Activated B cell treated with CpG ODN at 0.5 μM for 24 hours (primary cell): Measurements from ENCODE around the gene ZIC4. TPM values are rescaled to one million over a fixed set of nuclear protein-coding genes. Genes with fewer than 3 reads are reported as not detected.

Experiments used
- ATAC-seq: fragments of 200-7000 bp; cut with Tn5 transposase; one replicate; pipeline ENCODE4 v1.10.0; 2021; ENCODE audit warnings: low read depth, mild to moderate bottlenecking, moderate library complexity
- CTCF ChIA-PET: fragments of 350-600 bp; sonication (Branson Sonifier 250); formaldehyde crosslinking; loops from one replicate; lab custom pipeline; 2021; ENCODE audit warnings: antibody characterized with exemption; lab: Charles Lee
- POLR2A ChIA-PET: fragments of 350-600 bp; sonication (Branson Sonifier 250); formaldehyde crosslinking; loops from one replicate; lab custom pipeline; 2021; ENCODE audit warnings: antibody characterized with exemption; lab: Charles Lee
- DNase-seq: peaks from one replicate; pipeline ENCODE4 v3.0.0; 2022
- H3K27ac Mint-ChIP-seq: one replicate; pipeline ENCODE4 v1.8.0; 2020; ENCODE audit warnings: mixed read lengths
- H3K27me3 Mint-ChIP-seq: one replicate; pipeline ENCODE4 v1.8.0; 2021; ENCODE audit warnings: mixed read lengths
- H3K36me3 Mint-ChIP-seq: one replicate; pipeline ENCODE4 v1.8.0; 2021; ENCODE audit warnings: low read depth, mixed read lengths
- H3K4me1 Mint-ChIP-seq: one replicate; pipeline ENCODE4 v1.8.0; 2021; ENCODE audit warnings: mixed read lengths
- H3K4me3 Mint-ChIP-seq: one replicate; pipeline ENCODE4 v1.8.0; 2020; ENCODE audit warnings: mild to moderate bottlenecking, mixed read lengths
- H3K9me3 Mint-ChIP-seq: one replicate; pipeline ENCODE4 v1.8.0; 2020; ENCODE audit warnings: mixed read lengths
- CTCF ChIP-seq: fragments of 200-600 bp; IDR thresholded peaks from one replicate; pipeline ENCODE4 v1.8.0; 2022; ENCODE audit warnings: antibody characterized with exemption, mild to moderate bottlenecking
- intact Hi-C: fragments of 100-400 bp; cut with micrococcal nuclease; formaldehyde crosslinking; loops from one replicate; pipeline ENCODE4 v1.15.1; 2024
- total RNA-seq: library from RNA; stranded (reverse); gene quantifications from 2 replicates; pipeline ENCODE4 v1.2.3, GENCODE V29; 2022

Gene ZIC4
- total RNA-seq, 1 donor from 2014 or later = not detected

- no peak overlapping the region for H3K27ac Mint-ChIP-seq
- peaks cover 2% of the 10 kb centered on the region for H3K9me3 Mint-ChIP-seq
- H3K36me3 Mint-ChIP-seq = no peaks in the 10 kb centered on the region
- intact Hi-C loops = no loop called here
- ChIA-PET CTCF (no interaction called here), POLR2A (no interaction called here)
- no peak for TF ChIP-seq CTCF
- no peak for ATAC-seq
- peaks cover 65% of the 10 kb centered on the region for H3K27me3 Mint-ChIP-seq
- H3K4me1 Mint-ChIP-seq = peaks cover 4% of the 10 kb centered on the region
- DNase-seq = no peak
- no peak overlapping the region for H3K4me3 Mint-ChIP-seq
These were observed 1.5 kb downstream of the ZIC4 start for GRCh38 chr3:147404800-147405230.

- CTCF ChIA-PET = no interaction called here
- POLR2A ChIA-PET = no interaction called here
- ATAC-seq (no peak), DNase-seq (no peak)
- intact Hi-C loops = no loop called here
- Mint-ChIP-seq H3K36me3 (no peaks in the 10 kb centered on the region), H3K4me3 (no peak overlapping the region), H3K27ac (no peak overlapping the region), H3K27me3 (peaks cover 66% of the 10 kb centered on the region), H3K4me1 (peaks cover 2% of the 10 kb centered on the region), H3K9me3 (peaks cover 2% of the 10 kb centered on the region)
- no peak for TF ChIP-seq CTCF
These were observed 2.1 kb downstream of the ZIC4 start for GRCh38 chr3:147404000-147404799.

GRCh38 chr3:147403511-147403910 is 2.8 kb downstream of the ZIC4 start:
- CTCF ChIA-PET = no interaction called here
- Mint-ChIP-seq H3K27me3 (peaks cover 66% of the 10 kb centered on the region), H3K4me3 (no peak overlapping the region), H3K4me1 (peaks cover 2% of the 10 kb centered on the region), H3K36me3 (no peaks in the 10 kb centered on the region), H3K9me3 (peaks cover 2% of the 10 kb centered on the region), H3K27ac (no peak overlapping the region)
- no peak for TF ChIP-seq CTCF
- DNase-seq (no peak), ATAC-seq (no peak)
- POLR2A ChIA-PET = no interaction called here
- intact Hi-C loops = no loop called here

- Mint-ChIP-seq H3K27ac (no peak overlapping the region), H3K4me3 (no peak overlapping the region), H3K9me3 (no peaks in the 10 kb centered on the region), H3K4me1 (no peaks in the 10 kb centered on the region), H3K36me3 (no peaks in the 10 kb centered on the region), H3K27me3 (peaks cover 63% of the 10 kb centered on the region)
- TF ChIP-seq CTCF = no peak
- ATAC-seq = no peak
- POLR2A ChIA-PET = no interaction called here
- CTCF ChIA-PET = no interaction called here
- no peak for DNase-seq
- intact Hi-C loops = no loop called here
These were observed 4.2 kb downstream of the ZIC4 start for GRCh38 chr3:147402159-147402558.

GRCh38 chr3:147401421-147401820 is 4.9 kb downstream of the ZIC4 start:
- no peak for ATAC-seq
- Mint-ChIP-seq H3K4me3 (no peak overlapping the region), H3K9me3 (no peaks in the 10 kb centered on the region), H3K27ac (no peak overlapping the region), H3K27me3 (peaks cover 60% of the 10 kb centered on the region), H3K36me3 (no peaks in the 10 kb centered on the region), H3K4me1 (no peaks in the 10 kb centered on the region)
- TF ChIP-seq CTCF = no peak
- ChIA-PET POLR2A (no interaction called here), CTCF (no interaction called here)
- intact Hi-C loops = no loop called here
- no peak for DNase-seq
